Activated CD4-positive, CD25-positive, alpha-beta regulatory T cell (primary cell): ENCODE results near the gene MBOAT1.
"Not testable (repeated sequence)": the region's sequence is repeated elsewhere in the genome, so short reads cannot be mapped to it uniquely, and the experiment has no call there.

Experiments
- DNase-seq, 4 experiments: peaks; one replicate each; lab custom pipeline; 2025; lab: John Stamatoyannopoulos, UW

Gene MBOAT1

GRCh38 chr6:20203561-20204511, 8.4 kb downstream of the MBOAT1 start:
- DNase-seq, result no peak

GRCh38 chr6:20202699-20203302, 9.5 kb downstream of the MBOAT1 start:
- DNase-seq, result no peak

- no peak for DNase-seq
Observed at GRCh38 chr6:20202324-20202658, 10.0 kb downstream of the MBOAT1 start.

- no peak for DNase-seq
Observed at GRCh38 chr6:20200761-20201630, 11.3 kb downstream of the MBOAT1 start.

- no peak for DNase-seq
Observed at GRCh38 chr6:20198775-20199174, 13.5 kb downstream of the MBOAT1 start.

- DNase-seq, result no peak
Observed at GRCh38 chr6:20198156-20198774, 14.0 kb downstream of the MBOAT1 start.

GRCh38 chr6:20197251-20197650, 15.0 kb downstream of the MBOAT1 start:
- no peak for DNase-seq

- DNase-seq, result no peak
Observed at GRCh38 chr6:20192625-20193024, 19.6 kb downstream of the MBOAT1 start.

- DNase-seq, result no peak
Observed at GRCh38 chr6:20191992-20192391, 20.3 kb downstream of the MBOAT1 start.

GRCh38 chr6:20188630-20189075, 23.6 kb downstream of the MBOAT1 start:
- no peak for DNase-seq

- DNase-seq, result no peak
Observed at GRCh38 chr6:20186981-20187380, 25.3 kb downstream of the MBOAT1 start.

GRCh38 chr6:20183706-20184105, 28.6 kb downstream of the MBOAT1 start:
- DNase-seq, result no peak

GRCh38 chr6:20182926-20183521, 29.2 kb downstream of the MBOAT1 start:
- DNase-seq, result no peak

- DNase-seq, result no peak
Observed at GRCh38 chr6:20182069-20182468, 30.2 kb downstream of the MBOAT1 start.

GRCh38 chr6:20180935-20181334, 31.3 kb downstream of the MBOAT1 start:
- DNase-seq, result no peak

- DNase-seq, result not testable (repeated sequence)
Observed at GRCh38 chr6:20179287-20180045, 32.8 kb downstream of the MBOAT1 start.

- no peak for DNase-seq
Observed at GRCh38 chr6:20178327-20178726, 33.9 kb downstream of the MBOAT1 start.

GRCh38 chr6:20175810-20176410, 36.4 kb downstream of the MBOAT1 start:
- DNase-seq, result no peak

GRCh38 chr6:20173833-20174792, 38.2 kb downstream of the MBOAT1 start:
- no peak for DNase-seq
